SH-SY5Y (cell line): ENCODE data around the gene C9orf153.

Experiments
- GATA2 ChIP-seq: IDR thresholded peaks from 2 replicates; pipeline ENCODE4 v1.6.1; 2011; ENCODE audit warnings: mild to moderate bottlenecking, low read depth, low read length
- GATA3 ChIP-seq: IDR thresholded peaks from 2 replicates; pipeline ENCODE4 v1.6.1; 2011; ENCODE audit warnings: low read depth, mild to moderate bottlenecking, low read length, moderate library complexity

Gene C9orf153

GRCh38 chr9:86259557-86259956 is at the start of gene C9orf153:
Gene C9orf153 (minus strand): TSS chr9:86259657. CDS start chr9:86229603, 30,054 bp downstream.
- TF ChIP-seq GATA2 (no peak), GATA3 (no peak)

- no peak for TF ChIP-seq GATA2
- no peak for TF ChIP-seq GATA3
Observed at GRCh38 chr9:86308687-86309086, 49.2 kb upstream of the C9orf153 start.

GRCh38 chr9:86304236-86304730 is 44.8 kb upstream of the C9orf153 start:
- TF ChIP-seq GATA3 (no peak), GATA2 (no peak)

- TF ChIP-seq GATA2 (no peak), GATA3 (no peak)
Observed at GRCh38 chr9:86303316-86303975, 44.0 kb upstream of the C9orf153 start.

- no peak for TF ChIP-seq GATA2
- TF ChIP-seq GATA3, result no peak
Observed at GRCh38 chr9:86301686-86302085, 42.2 kb upstream of the C9orf153 start.

- TF ChIP-seq GATA3, result no peak
Observed at GRCh38 chr9:86300701-86301100, 41.2 kb upstream of the C9orf153 start.

- TF ChIP-seq GATA3 (no peak), GATA2 (no peak)
Observed at GRCh38 chr9:86298873-86299272, 39.4 kb upstream of the C9orf153 start.

- no peak for TF ChIP-seq GATA3
- no peak for TF ChIP-seq GATA2
Observed at GRCh38 chr9:86288499-86289198, 29.2 kb upstream of the C9orf153 start.

- TF ChIP-seq GATA3 (no peak), GATA2 (no peak)
Observed at GRCh38 chr9:86287013-86287412, 27.6 kb upstream of the C9orf153 start.

GRCh38 chr9:86286278-86286677 is 26.8 kb upstream of the C9orf153 start:
- TF ChIP-seq GATA2, result no peak
- no peak for TF ChIP-seq GATA3

- TF ChIP-seq GATA3, result no peak
- TF ChIP-seq GATA2, result no peak
Observed at GRCh38 chr9:86285261-86285660, 25.8 kb upstream of the C9orf153 start.

GRCh38 chr9:86282979-86283535 is 23.6 kb upstream of the C9orf153 start:
- TF ChIP-seq GATA3, result no peak

- TF ChIP-seq GATA3 (no peak), GATA2 (no peak)
Observed at GRCh38 chr9:86282077-86282978, 22.9 kb upstream of the C9orf153 start, which contains the start of gene ISCA1. Gene ISCA1 (minus strand): TSS chr9:86282538. CDS start chr9:86282458, 80 bp downstream.

- TF ChIP-seq GATA3, result no peak
- no peak for TF ChIP-seq GATA2
Observed at GRCh38 chr9:86281593-86282076, 22.2 kb upstream of the C9orf153 start.
